HG02759 (cell line): ENCODE data around the gene AKAP13.
"Not testable (repeated sequence)": the region's sequence is repeated elsewhere in the genome, so short reads cannot be mapped to it uniquely, and the experiment has no call there.

Experiments used
- ATAC-seq: cut with Tn5 transposase; IDR thresholded peaks from one replicate; pipeline ENCODE4 v1.9.1; 2021; ENCODE audit warnings: mild to moderate bottlenecking, moderate library complexity; ENCODE audit not compliant: unreplicated experiment

AKAP13 gene

GRCh38 chr15:85408270-85408746 lies 27.9 kb downstream of the AKAP13 start:
- ATAC-seq: peak; percentile 48

DNA sequence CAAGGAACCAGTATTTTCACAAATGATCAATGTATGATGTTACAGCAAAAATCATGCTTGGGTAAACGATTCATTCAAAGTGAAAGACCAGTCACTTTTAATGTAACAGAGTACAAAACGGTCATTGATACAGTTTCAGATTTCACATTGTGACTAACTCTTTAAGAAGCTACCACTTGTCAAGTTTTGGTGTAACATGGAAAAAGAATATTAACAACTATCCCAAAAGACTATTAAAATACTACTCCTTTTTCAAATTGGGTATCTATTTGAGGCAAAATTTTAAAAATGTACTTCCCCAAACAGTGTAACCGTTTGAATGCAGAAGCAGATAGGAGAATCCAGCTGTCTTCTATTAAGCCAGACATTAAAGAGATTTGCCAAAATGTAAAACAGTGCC lies 31.7 kb downstream of the AKAP13 start:
- no peak for ATAC-seq

GRCh38 chr15:85412956-85413854 lies 32.8 kb downstream of the AKAP13 start:
- ATAC-seq: peak; percentile 99

GRCh38 chr15:85414037-85414436 lies 33.6 kb downstream of the AKAP13 start:
- no peak for ATAC-seq

DNA sequence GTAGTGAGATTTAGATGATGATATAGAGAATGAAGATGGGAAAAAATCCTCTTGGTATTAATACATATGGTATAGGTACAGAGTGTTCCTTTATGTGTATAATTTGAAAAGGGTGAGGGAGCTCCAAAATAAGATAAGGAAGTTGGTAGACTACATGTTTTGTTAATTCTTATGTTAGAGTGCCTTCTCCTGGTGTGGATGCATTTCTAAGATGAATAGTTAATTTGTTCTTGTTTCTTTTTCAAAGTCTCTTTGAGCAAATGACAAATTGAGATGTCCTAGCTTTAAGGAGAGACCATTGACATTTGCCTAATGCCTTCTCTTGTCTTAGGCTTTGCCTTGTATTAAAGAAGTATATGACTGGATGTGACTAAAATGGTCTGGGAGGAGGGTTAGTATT lies 34.1 kb downstream of the AKAP13 start:
- ATAC-seq: no peak

DNA sequence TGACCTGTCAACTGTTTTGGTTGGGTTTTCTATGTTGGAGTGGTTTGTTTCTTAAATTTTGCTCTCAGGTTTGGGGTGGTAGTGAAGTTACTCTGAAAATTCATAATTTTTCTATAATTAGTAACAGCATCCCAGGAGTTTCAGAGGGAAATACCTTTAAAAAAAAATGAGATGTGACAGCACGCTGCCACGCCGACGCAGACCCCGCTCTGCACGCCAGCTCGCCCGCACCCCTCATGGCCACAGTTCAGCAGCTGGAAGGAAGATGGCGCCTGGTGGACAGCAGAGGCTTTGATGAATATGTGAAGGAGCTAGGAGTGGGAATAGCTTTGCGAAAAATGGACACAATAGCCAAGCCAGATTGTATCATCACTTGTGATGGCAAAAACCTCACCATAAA lies 34.6 kb downstream of the AKAP13 start:
- ATAC-seq: no peak

DNA sequence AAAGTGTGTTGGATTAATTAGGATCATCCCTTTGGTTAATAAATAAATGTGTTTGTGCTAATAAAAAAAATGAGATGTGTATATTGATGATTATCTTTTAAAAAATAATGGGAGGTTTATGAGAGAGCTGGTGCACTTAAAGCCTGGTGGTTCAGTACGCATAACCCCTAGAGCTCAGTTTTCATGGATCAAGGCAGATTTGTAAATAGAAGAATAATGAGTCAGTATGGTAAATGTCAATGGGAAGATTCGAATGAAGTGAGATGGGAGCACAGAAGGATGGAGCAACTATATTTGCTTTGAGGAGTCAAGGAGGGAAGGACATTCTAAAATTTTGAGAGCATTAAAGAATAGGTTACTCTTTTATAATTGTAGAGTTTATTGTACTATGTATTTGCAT lies 35.4 kb downstream of the AKAP13 start:
- no peak for ATAC-seq

GRCh38 chr15:85417276-85417675 lies 36.9 kb downstream of the AKAP13 start:
- no peak for ATAC-seq

DNA sequence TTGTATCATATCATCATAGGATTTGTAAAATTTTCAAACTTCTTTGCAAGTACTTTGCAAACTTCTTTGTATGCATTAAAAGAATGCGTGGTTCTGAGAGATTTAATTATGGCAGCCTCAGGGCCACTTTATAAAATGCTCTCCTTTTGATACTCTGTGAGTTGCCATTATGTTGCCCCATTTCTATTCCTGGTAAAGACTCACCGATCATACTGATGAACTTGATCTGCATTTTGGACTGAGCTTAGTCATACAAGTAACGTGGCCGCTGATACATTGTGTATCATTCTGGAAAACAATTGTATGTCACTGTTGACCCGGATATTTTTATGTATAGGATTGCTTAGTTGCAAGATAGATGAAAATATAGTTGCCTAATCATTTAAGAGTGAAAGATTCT lies 38.8 kb downstream of the AKAP13 start:
- no peak for ATAC-seq

DNA sequence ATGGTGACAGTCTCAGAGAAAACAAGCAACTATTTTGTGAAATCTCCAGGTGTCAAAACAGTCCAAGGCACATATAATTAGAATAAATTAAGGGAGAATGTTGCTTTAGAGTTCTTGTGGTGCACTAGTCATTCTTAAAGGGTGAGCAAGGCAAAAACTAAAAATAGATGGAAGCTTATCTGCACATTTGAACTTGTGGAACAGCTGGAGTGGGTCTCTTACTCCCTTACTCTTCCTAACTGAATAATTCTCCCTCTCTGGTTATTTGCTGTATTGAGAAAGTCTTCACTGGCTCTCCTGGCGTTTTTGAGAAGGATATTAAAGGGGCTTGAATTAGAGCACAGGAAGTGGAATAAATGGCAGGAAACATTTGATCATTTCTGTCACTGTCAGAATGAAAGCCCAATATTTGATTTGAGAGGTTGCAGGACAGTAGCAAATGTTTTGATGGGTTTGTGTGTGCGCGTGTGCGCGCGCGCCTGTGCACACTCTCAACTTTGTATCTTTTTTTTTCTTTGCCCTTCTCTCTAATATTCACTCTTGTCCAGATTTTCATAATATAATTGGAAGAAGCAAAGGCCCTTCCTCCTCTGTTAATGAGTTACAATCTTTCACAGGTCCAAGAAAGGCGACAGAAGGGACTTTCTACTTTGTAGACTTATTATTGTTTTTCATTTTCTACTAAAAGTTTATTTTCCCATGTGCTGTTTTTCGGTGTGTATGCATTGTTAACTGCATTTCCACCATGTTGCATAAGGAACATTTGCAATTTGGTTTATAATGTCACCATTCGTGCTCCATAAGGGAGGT lies 40.9 kb downstream of the AKAP13 start:
- ATAC-seq: no peak

DNA sequence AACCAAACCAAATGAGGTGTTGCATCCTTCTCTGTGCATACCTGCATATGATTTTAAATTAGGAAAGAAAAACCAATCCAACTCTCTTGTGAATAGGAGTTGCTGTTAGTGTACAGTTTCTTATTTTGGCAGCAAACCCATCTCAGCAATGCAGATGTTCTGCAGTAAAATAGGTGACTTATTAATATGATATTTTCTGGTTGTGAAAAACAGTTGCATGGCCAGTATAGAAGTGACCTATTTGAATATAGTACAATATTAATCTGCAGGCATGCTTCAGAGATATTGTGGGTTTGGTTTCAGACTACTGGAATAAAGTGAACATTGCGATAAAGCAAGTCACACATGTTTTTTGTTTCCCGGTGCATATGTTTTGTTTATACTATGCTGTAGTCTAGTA lies 42.2 kb downstream of the AKAP13 start:
- ATAC-seq: no peak

GRCh38 chr15:85423256-85423655 lies 42.9 kb downstream of the AKAP13 start:
- ATAC-seq: no peak

DNA sequence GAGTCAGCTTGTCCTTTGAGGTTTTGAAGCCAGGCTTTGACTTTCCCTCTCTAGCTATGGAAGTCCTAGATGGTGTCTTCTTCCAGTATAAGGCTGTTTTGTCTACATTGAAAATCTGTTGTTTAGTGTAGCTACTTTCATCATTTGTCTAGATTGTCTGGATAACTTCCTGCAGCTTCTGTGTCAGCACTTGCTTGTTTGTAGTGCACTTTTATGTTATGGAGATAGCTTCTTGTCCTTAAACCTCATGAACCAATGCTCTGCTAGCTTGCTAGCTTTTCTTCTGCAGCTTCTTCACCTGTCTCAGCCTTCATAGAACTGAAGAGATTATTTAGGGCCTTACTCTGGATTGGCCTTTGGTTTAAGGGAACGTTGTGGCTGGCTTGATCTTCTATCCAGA lies 43.8 kb downstream of the AKAP13 start:
- no peak for ATAC-seq

DNA sequence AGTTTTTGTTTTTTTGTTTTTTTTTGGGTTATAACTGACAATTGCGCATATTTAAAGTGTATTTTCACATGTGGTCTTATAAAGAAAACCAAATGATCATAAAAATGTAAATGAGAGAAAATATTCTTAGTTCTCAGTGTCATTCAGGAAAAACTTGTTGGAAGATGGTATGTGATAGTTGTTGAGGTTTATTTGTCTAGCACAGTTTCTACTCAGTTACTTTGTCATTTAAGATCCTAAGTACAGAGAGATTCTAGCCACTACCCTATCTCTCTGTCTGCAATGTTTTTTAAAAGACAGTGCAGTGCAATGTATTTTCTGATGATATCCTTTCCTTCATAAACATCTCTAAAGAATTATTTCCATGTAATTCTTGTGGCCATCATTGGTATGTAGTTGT lies 46.1 kb downstream of the AKAP13 start:
- no peak for ATAC-seq

- ATAC-seq: no peak
Measured at GRCh38 chr15:85427286-85428028, 47.1 kb downstream of the AKAP13 start.

GRCh38 chr15:85429522-85429921 lies 49.1 kb downstream of the AKAP13 start:
- ATAC-seq: no peak

DNA sequence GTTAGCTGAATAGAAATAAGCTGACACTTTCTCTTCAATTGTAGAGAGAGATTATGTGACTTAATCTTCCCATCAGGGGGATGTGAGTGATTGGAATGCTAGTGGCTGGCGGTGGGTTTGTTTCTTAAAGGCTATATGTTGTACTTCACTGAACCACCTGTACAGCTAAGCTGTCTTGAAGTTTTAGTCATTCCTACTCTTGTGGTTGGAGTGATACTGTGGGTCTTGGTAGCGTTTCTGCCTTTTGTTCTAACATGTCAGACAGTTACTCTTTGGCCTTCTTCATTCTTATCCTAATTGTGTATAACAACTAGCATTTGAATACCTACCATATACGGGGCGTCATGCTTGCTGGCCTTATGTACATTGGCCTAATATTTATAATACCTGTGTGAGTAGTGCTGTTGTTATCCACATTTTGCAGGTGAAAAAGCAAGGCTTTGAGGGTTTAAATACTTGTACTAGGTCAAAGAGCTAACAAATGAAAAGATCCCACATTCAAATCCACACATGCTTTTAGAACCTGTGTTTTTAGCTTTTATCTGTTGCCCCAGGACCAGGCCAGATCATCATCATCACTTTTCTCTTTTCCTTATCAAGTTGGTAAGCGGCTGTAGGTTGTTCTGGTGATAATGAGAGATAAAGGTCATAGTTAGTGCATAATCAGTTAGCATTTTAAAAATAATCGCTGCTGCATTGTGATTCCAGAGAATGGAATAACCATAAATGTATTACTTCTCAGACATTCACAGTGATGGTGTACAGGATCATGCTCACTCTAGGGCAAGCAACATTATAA lies 50.2 kb downstream of the AKAP13 start:
- ATAC-seq: peak; percentile 85

- ATAC-seq: no peak
Measured at GRCh38 chr15:85439996-85440395, 59.6 kb downstream of the AKAP13 start.

DNA sequence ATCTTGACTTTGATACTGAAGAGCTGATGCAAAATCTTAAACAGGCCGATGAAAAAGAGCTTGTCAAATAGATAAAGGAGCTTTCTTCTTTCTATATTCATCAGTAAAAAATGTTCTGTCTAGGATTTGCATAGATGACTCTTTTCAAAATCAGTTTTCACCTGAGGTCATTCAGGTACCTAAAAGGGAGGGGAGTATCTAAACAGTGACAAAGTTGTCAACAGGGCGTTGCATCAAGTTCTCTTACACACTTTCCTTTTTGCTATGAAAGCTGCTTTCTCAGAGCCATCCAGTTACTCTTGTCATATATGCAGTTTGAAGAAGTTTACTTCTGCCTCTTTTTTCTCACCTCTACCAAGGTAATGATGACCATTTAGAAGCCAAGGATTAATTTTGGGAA lies 60.0 kb downstream of the AKAP13 start:
- no peak for ATAC-seq

DNA sequence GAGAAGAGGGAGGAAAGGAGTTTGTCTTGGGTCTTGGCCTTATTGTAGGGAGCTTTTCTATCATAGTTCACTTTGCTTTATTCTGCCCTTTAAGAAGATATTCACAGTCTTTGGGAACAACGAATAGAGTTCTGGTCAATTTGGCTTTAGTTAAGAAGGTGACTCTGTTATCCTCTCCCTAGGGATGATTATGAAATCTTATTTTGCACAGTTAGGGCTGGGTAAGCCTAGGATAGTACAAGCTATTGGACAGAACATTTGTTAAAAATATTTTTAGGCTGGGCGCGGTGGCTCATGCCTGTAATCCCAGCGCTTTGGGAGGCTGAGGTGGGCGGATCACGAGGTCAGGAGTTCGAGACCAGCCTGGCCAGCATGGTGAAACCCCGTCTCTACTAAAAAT lies 61.5 kb downstream of the AKAP13 start:
- ATAC-seq: not testable (repeated sequence)
